Duodenal mucosa (tissue), 2 donors: ENCODE results near the gene SH3BP5.

Experiments
- H3K27ac ChIP-seq: one replicate; pipeline ENCODE4 v1.7.0; 2013; ENCODE audit warnings: low read depth, low read length
- H3K27me3 ChIP-seq, 2 donors: one replicate each; pipeline ENCODE4 v1.7.0; 2013; ENCODE audit warnings: low read length in 2 of 2, control low read depth in 1 of 2; ENCODE audit not compliant: insufficient read depth in 2 of 2, control insufficient read depth in 1 of 2
- H3K36me3 ChIP-seq, 2 donors: one replicate each; pipeline ENCODE4 v1.7.0; 2013; ENCODE audit warnings: low read length in 2 of 2, control low read depth in 1 of 2; ENCODE audit not compliant: insufficient read depth in 2 of 2, control insufficient read depth in 1 of 2
- H3K4me1 ChIP-seq, 2 donors: one replicate each; pipeline ENCODE4 v1.7.0; 2013; ENCODE audit warnings: low read length in 2 of 2, control low read depth in 1 of 2; ENCODE audit not compliant: insufficient read depth in 2 of 2, control insufficient read depth in 1 of 2
- H3K4me3 ChIP-seq, 2 donors: one replicate each; pipeline ENCODE4 v1.7.0; 2013; ENCODE audit warnings: low read length in 2 of 2, low read depth in 1 of 2
- H3K9ac ChIP-seq, 2 donors: one replicate each; pipeline ENCODE4 v1.7.0; 2013; ENCODE audit warnings: low read length in 2 of 2, low read depth in 1 of 2
- H3K9me3 ChIP-seq, 2 donors: one replicate each; pipeline ENCODE4 v1.7.0; 2013; ENCODE audit warnings: low read length in 2 of 2, control low read depth in 1 of 2; ENCODE audit not compliant: control insufficient read depth in 1 of 2

The SH3BP5 gene

DNA sequence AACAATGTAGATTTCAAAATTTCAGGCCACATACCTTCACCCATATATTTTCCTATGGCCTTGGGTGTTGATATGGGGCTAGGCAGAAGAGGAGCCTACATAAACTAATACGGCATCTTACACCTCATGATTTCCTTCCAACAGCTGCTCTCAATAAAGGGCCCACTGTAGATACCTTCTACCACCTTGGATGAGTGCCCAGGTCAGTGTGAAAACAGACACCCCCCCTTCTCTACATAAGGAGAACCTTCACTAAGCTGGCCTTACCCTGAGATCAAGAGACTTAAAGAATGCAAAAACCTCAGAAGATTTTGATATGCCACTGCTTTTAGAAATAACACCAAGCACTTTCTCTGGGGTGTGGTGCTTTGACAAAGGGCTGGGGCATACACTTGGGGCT is 42.7 kb downstream of the SH3BP5 start:
- H3K36me3 ChIP-seq, result no peaks in the 10 kb centered on the region
- H3K4me3 ChIP-seq, result no peak overlapping the region
- no peaks in the 10 kb centered on the region for H3K27me3 ChIP-seq
- no peaks in the 10 kb centered on the region for H3K9me3 ChIP-seq
- peaks cover 21 to 22% of the 10 kb centered on the region in 2 donors for H3K4me1 ChIP-seq
- H3K27ac ChIP-seq, result no peak overlapping the region
- no peak overlapping the region for H3K9ac ChIP-seq

DNA sequence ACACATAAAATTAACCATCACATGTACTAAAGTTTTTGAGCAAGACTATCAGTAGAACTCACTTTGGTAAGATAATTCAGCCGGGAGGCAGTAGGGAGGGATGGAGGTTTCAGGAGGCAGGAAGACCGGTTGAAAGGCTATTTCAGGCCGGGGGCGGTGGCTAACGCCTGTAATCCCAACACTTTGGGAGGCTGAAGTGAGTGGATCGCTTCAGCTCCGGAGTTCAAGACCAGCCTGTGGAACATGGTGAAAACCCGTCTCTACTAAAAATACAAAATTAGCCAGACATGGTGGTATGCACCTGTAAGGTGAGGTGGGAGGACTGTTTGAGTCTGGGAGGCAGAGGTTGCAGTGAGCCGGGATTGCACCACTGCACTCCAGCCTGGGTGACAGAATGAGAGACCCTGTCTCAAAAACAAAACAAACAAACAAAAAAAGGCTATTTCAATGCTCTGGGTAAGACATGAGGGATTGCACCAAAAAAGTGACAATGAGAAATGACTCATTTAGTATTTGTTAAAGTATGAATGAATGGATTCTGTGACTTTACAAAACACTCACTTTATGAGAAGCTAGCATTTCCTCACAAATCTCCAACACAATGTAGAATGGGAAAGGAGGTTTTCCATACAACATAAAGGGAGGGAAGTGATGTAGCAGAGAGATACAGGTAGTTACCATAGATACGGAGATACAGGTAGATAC is 43.9 kb downstream of the SH3BP5 start:
- Histone ChIP-seq H3K9ac (no peak overlapping the region), H3K9me3 (no peaks in the 10 kb centered on the region), H3K27me3 (no peaks in the 10 kb centered on the region), H3K4me1 (peaks cover 19 to 22% of the 10 kb centered on the region in 2 donors), H3K27ac (no peak overlapping the region), H3K36me3 (no peaks in the 10 kb centered on the region), H3K4me3 (no peak overlapping the region)

- Histone ChIP-seq H3K9me3 (no peaks in the 10 kb centered on the region), H3K9ac (no peak overlapping the region), H3K27me3 (no peaks in the 10 kb centered on the region), H3K27ac (no peak overlapping the region), H3K4me1 (peaks cover 13 to 15% of the 10 kb centered on the region in 2 donors), H3K4me3 (no peak overlapping the region), H3K36me3 (no peaks in the 10 kb centered on the region)
Measured at GRCh38 chr3:15287565-15288330, 44.6 kb downstream of the SH3BP5 start.

DNA sequence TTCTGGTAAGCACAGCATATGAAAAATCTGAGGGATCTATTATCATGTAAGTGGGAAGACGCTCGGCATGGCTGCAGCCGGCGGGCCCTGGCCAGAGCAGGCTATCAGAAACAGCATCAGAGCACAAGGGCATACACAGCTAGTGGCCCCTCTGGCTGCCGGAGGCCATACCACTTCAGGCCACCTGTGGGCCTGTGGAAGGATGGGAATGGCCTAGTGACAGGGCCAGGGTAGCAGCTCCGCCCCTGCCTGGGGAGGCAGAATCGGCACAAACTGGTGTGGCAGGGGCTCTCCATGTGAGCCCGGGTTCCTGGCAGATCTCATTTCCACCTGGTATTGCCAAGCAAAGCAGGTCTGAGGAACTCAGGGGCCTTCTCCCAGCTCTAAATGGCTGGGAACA is 46.4 kb downstream of the SH3BP5 start:
- Histone ChIP-seq H3K36me3 (no peaks in the 10 kb centered on the region), H3K27ac (no peak overlapping the region), H3K9me3 (no peaks in the 10 kb centered on the region), H3K27me3 (no peaks in the 10 kb centered on the region), H3K4me3 (no peak overlapping the region), H3K9ac (no peak overlapping the region), H3K4me1 (peaks cover 5 to 6% of the 10 kb centered on the region in 2 donors)

- no peak overlapping the region for H3K9ac ChIP-seq
- H3K27me3 ChIP-seq, result no peaks in the 10 kb centered on the region
- no peaks in the 10 kb centered on the region for H3K36me3 ChIP-seq
- H3K27ac ChIP-seq, result no peak overlapping the region
- H3K4me1 ChIP-seq, result peaks cover 0 to 6% of the 10 kb centered on the region in 2 donors
- H3K4me3 ChIP-seq, result no peak overlapping the region
- no peaks in the 10 kb centered on the region for H3K9me3 ChIP-seq
Measured at GRCh38 chr3:15284121-15284889, 48.1 kb downstream of the SH3BP5 start.

GRCh38 chr3:15283702-15284101 is 48.7 kb downstream of the SH3BP5 start:
- Histone ChIP-seq H3K4me3 (no peak overlapping the region), H3K27ac (no peak overlapping the region), H3K9ac (no peak overlapping the region), H3K9me3 (no peaks in the 10 kb centered on the region), H3K27me3 (no peaks in the 10 kb centered on the region), H3K4me1 (peaks cover 0 to 6% of the 10 kb centered on the region in 2 donors), H3K36me3 (no peaks in the 10 kb centered on the region)

DNA sequence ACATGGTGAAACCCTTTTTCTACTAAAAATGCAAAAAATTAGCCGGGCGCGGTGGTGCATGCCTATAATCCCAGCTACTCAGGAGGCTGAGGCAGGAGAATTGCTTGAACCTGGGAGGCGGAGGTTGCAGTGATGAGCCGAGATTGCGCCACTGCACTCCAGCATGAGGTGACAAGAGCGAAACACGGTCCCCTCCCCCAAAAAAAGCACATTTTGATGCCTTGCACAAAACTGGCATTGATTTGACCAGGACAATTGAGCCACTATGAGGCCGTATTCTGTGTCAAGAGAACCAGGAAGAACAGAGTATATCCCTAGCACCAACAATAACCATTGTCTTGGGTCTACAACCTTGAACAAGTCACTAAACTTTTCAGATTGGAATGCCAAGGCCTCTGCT is 50.6 kb downstream of the SH3BP5 start:
- H3K9me3 ChIP-seq, result no peaks in the 10 kb centered on the region
- no peak overlapping the region for H3K4me3 ChIP-seq
- H3K9ac ChIP-seq, result no peak overlapping the region
- no peaks in the 10 kb centered on the region for H3K4me1 ChIP-seq
- no peak overlapping the region for H3K27ac ChIP-seq
- no peaks in the 10 kb centered on the region for H3K27me3 ChIP-seq
- H3K36me3 ChIP-seq, result no peaks in the 10 kb centered on the region

DNA sequence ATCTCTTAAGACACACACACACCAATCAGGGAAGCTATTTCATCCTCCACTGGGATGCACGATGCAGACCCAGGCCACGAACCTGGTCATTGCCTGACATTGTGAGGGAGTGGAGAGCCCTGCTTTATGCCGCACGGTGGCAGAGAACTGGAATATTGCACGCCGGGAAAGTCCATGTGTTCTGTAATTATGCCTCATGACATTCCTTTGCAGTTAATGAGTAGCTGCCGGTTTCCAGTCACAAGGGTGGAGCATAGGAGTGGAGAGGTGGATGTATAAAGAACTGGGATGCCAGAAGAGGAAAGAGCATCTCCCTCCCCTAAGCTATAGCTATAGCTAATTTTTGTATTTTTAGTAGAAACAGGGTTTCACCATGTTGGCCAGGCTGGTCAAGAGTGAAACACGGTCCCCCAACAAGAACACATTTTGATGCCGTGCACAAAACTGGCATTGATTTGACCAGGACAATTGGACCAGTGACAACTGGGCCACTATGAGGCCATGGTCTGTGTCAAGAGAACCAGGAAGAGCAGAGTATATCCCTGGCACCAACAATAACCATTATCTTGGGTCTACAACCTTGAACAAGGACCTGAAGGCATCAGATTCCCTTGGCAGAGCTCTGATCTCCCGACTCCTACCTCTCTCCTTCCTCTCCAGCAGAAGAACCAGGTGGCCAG is 51.4 kb downstream of the SH3BP5 start:
- H3K9me3 ChIP-seq, result no peaks in the 10 kb centered on the region
- H3K36me3 ChIP-seq, result no peaks in the 10 kb centered on the region
- H3K27me3 ChIP-seq, result no peaks in the 10 kb centered on the region
- no peak overlapping the region for H3K9ac ChIP-seq
- no peak overlapping the region for H3K27ac ChIP-seq
- H3K4me3 ChIP-seq, result no peak overlapping the region
- H3K4me1 ChIP-seq, result no peaks in the 10 kb centered on the region

DNA sequence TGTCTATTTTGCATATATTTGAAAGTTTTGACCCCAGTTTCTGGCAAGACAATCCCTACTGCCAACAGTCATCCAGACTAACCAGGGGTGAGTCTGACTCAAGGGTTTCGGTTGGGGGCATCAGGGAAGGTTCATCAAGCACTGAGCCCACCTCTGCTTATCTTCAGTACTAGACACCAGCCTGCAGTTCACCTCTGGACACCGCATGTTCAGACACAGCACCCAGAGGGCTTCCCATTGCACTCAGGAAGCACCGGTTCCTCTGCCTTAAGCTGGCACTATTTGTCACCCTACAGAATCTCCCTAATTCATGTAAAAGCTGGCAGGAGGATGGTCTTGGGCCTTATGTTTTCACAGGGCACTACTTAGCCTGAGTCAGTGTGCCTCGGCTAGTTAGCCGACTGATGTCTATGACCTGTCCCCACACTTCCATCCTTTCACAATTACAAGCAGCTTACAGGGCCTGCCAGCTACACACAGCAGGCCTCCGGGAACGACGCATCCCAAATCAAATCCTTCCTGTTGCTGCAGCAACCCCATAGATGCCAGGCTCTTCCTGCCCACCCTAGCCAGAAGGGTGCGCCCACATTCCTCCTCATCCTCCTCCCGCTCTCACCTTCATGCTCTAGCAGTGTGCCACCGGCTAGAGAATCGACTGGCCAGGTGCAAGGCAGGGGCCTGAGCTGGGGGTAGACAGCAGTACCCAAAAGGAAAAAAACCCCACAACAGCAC is 52.5 kb downstream of the SH3BP5 start:
- H3K4me1 ChIP-seq, result no peaks in the 10 kb centered on the region
- no peaks in the 10 kb centered on the region for H3K9me3 ChIP-seq
- no peaks in the 10 kb centered on the region for H3K27me3 ChIP-seq
- H3K27ac ChIP-seq, result no peak overlapping the region
- no peak overlapping the region for H3K9ac ChIP-seq
- no peak overlapping the region for H3K4me3 ChIP-seq
- H3K36me3 ChIP-seq, result no peaks in the 10 kb centered on the region
